Endothelial cell (in vitro differentiated cells): ENCODE results near the gene PNMA6E. TPM values are rescaled to one million over a fixed set of nuclear protein-coding genes. Genes with fewer than 3 reads are reported as not detected.

Source experiments
- DNase-seq: peaks from one replicate; pipeline ENCODE4 v3.0.0; 2021; ENCODE audit warnings: low spot score
- H3K27ac Mint-ChIP-seq: one replicate; pipeline ENCODE4 v1.8.0; 2021; ENCODE audit warnings: mixed read lengths, inconsistent platforms; ENCODE audit not compliant: unreplicated experiment
- H3K27me3 Mint-ChIP-seq: one replicate; pipeline ENCODE4 v1.8.0; 2021; ENCODE audit warnings: mild to moderate bottlenecking, moderate library complexity, mixed read lengths, inconsistent platforms; ENCODE audit not compliant: unreplicated experiment
- H3K36me3 Mint-ChIP-seq: one replicate; pipeline ENCODE4 v1.8.0; 2021; ENCODE audit warnings: mild to moderate bottlenecking, low read depth, mixed read lengths, inconsistent platforms; ENCODE audit not compliant: unreplicated experiment
- H3K4me1 Mint-ChIP-seq: one replicate; pipeline ENCODE4 v1.8.0; 2021; ENCODE audit warnings: mild to moderate bottlenecking, mixed read lengths, inconsistent platforms; ENCODE audit not compliant: unreplicated experiment
- H3K4me3 Mint-ChIP-seq: one replicate; pipeline ENCODE4 v1.8.0; 2021; ENCODE audit warnings: mild to moderate bottlenecking, mixed read lengths, inconsistent platforms; ENCODE audit not compliant: unreplicated experiment
- H3K9me3 Mint-ChIP-seq: one replicate; pipeline ENCODE4 v1.8.0; 2021; ENCODE audit warnings: mixed read lengths, inconsistent platforms; ENCODE audit not compliant: unreplicated experiment
- total RNA-seq: library from RNA; stranded (reverse); fragmentation: NEBNext Ultra II Directional; extraction: Animal tissue kit (Norgen Biotek cat#: 25700); gene quantifications from one replicate; pipeline ENCODE4 v1.2.1, GENCODE V29; 2021; ENCODE audit not compliant: unreplicated experiment
- TF ChIP-seq, protein P1 (sequence below): fragments of 200-600 bp; sonication (generic); IDR thresholded peaks from one replicate; pipeline ENCODE4 v1.5.0; 2021; ENCODE audit warnings: antibody characterized with exemption; ENCODE audit not compliant: unreplicated experiment

PNMA6E gene
- total RNA-seq, 1 donor from 2014 or later: not detected

DNA sequence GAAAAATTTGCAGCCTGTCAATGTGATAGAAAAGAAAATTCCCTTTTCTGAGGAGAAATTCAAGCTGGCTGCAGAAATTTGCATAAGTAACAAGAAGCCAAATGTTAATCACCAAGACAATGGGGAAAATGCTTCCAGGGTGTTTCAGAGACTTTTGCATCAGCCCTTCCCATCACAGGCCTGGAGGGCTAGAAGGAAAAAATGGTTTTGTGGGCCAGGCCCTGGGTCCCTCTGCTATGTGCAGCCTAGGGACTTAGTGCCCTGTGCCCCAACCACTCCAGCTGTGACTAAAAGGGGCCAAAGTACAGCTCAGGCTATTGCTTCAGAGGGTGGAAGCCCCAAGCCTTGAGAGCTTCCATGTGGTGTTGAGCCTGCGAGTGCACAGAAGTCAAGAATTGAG lies 43.3 kb downstream of the PNMA6E start:
- H3K27me3 Mint-ChIP-seq: peaks cover 3% of the 10 kb centered on the region
- TF ChIP-seq, protein P1, sequence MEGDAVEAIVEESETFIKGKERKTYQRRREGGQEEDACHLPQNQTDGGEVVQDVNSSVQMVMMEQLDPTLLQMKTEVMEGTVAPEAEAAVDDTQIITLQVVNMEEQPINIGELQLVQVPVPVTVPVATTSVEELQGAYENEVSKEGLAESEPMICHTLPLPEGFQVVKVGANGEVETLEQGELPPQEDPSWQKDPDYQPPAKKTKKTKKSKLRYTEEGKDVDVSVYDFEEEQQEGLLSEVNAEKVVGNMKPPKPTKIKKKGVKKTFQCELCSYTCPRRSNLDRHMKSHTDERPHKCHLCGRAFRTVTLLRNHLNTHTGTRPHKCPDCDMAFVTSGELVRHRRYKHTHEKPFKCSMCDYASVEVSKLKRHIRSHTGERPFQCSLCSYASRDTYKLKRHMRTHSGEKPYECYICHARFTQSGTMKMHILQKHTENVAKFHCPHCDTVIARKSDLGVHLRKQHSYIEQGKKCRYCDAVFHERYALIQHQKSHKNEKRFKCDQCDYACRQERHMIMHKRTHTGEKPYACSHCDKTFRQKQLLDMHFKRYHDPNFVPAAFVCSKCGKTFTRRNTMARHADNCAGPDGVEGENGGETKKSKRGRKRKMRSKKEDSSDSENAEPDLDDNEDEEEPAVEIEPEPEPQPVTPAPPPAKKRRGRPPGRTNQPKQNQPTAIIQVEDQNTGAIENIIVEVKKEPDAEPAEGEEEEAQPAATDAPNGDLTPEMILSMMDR: no peak
- no peaks in the 10 kb centered on the region for H3K4me1 Mint-ChIP-seq
- no peak overlapping the region for H3K4me3 Mint-ChIP-seq
- H3K9me3 Mint-ChIP-seq: no peaks in the 10 kb centered on the region
- H3K27ac Mint-ChIP-seq: no peak overlapping the region
- peaks cover 5% of the 10 kb centered on the region for H3K36me3 Mint-ChIP-seq
- no peak for DNase-seq

DNA sequence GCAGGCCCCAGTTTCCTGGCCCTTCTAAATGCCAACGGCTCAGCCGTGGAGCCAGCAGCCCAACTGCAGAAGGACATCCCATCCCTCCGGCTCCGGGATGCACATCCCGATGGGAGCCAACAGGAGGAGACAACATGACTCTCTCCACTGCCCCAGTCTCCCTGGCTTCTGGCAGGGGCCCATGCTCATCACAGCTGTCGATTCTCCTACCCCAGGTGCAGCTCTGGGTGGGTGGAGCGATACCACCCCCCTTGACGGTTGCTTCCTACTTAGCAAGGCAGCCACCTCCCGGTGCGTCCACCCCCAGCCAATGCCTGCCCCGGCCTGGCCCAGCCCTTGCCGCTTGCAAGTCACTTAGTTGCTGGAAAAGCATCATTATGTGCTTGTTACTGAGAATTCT lies 47.7 kb downstream of the PNMA6E start:
- H3K27me3 Mint-ChIP-seq: peaks cover 2% of the 10 kb centered on the region
- DNase-seq: no peak
- no peak overlapping the region for H3K27ac Mint-ChIP-seq
- no peaks in the 10 kb centered on the region for H3K9me3 Mint-ChIP-seq
- H3K4me3 Mint-ChIP-seq: no peak overlapping the region
- H3K4me1 Mint-ChIP-seq: no peaks in the 10 kb centered on the region
- TF ChIP-seq, protein P1: no peak
- H3K36me3 Mint-ChIP-seq: peaks cover 10% of the 10 kb centered on the region

DNA sequence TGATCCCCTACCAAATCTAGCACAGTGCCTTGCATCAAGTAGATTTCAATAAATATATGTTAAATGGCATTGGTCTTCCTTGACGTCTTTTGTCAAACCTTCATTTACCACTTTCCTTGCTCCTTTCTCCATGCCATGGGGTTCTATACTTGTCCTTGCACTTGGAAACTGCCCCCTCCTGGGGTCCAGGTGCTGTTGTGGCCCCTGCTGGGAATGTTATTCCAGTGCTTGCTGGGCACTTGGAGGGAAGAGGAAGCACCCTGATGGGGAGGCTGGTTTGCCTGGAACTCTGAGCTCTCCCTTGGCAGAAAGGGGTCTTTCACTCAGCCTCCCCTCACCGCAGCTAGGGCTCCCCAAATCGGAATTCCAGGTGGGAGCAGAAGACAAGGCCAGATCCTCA lies 48.3 kb downstream of the PNMA6E start:
- H3K4me1 Mint-ChIP-seq: no peaks in the 10 kb centered on the region
- no peak overlapping the region for H3K27ac Mint-ChIP-seq
- TF ChIP-seq, protein P1: no peak
- DNase-seq: no peak
- H3K27me3 Mint-ChIP-seq: peaks cover 2% of the 10 kb centered on the region
- H3K9me3 Mint-ChIP-seq: no peaks in the 10 kb centered on the region
- peaks cover 11% of the 10 kb centered on the region for H3K36me3 Mint-ChIP-seq
- H3K4me3 Mint-ChIP-seq: no peak overlapping the region

DNA sequence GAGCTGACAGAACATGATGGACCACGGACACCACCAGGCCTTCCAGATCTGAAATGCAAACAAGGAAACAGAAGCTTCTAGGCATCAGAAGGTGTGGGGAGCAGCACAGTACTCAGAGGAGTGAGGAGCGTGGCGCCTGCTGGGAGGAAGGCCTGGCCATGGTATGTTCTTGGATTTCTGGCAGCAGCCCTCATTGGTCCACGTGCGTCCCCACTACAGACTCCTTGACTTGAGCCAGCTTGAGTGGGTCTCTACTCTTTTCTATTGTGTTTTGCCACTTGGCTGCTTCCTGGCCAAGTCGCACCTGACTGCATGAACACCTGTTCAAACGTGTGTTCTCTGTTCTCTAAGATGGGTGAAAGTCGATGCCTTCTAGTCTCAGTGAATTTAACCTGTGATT lies 49.2 kb downstream of the PNMA6E start:
- Mint-ChIP-seq H3K9me3 (no peaks in the 10 kb centered on the region), H3K27ac (no peak overlapping the region), H3K4me1 (no peaks in the 10 kb centered on the region), H3K27me3 (peaks cover 2% of the 10 kb centered on the region), H3K36me3 (peaks cover 7% of the 10 kb centered on the region), H3K4me3 (no peak overlapping the region)
- TF ChIP-seq, protein P1: no peak
- no peak for DNase-seq

DNA sequence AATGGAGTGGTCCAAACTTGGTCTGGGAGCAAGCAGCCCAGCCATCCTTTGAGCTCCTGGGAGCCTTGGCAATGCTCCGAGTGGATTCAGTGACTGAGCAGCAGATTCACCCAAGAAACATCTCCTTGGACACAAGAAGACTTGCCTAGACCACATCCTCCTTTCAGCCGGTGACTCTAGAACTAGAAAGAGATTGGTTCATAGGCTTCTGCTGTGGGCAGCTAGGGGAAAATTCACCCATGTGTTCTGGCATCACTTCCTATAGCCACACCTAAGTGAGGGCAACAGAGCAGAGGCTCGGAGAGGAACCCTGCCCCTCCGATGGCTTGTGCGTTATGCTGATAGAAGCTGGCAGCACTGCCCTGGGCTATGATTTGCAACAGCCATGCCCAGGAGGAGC lies 51.2 kb downstream of the PNMA6E start:
- Mint-ChIP-seq H3K27me3 (peaks cover 3% of the 10 kb centered on the region), H3K4me1 (no peaks in the 10 kb centered on the region), H3K27ac (no peak overlapping the region), H3K36me3 (peaks cover 7% of the 10 kb centered on the region), H3K9me3 (no peaks in the 10 kb centered on the region), H3K4me3 (no peak overlapping the region)
- TF ChIP-seq, protein P1: no peak
- DNase-seq: no peak
